K562 (cell line): ENCODE data around the gene NEXN. TPM values are rescaled to one million over a fixed set of nuclear protein-coding genes. Genes with fewer than 3 reads are reported as not detected.

Experiments
- ATAC-seq: fragments of 200-7000 bp; cut with Tn5 transposase; 3 replicates; pipeline ENCODE4 v1.9.1; 2020; ENCODE audit warnings: moderate library complexity
- BruUV-seq: library from RNA; stranded (reverse); fragments of 400-500 nt; replicated peaks from 2 replicates; lab custom pipeline; 2021; lab: Mats Ljungman, UMichigan
- CTCF ChIA-PET: fragments of 300-600 bp; formaldehyde crosslinking; extraction: SDS; loops from one replicate; lab custom pipeline; 2021; ENCODE audit warnings: low intra/inter-chr PET ratio; lab: Yijun Ruan, JAX
- POLR2A ChIA-PET: fragments of 300-600, 350-650 bp; sonication (Branson Sonifier 250); formaldehyde crosslinking; extraction: SDS; loops from one replicate; lab custom pipeline; 2021; ENCODE audit warnings: antibody characterized with exemption, inconsistent platforms; lab: Yijun Ruan, JAX
- DNase-seq, 4 experiments: peaks; one replicate each; pipeline versions ENCODE4 v3.0.0 to v3.0.0-alpha.2; 2011 to 2018; ENCODE audit warnings: low spot score in 3 of 4, mixed read lengths in 3 of 4; ENCODE audit errors: extremely low read depth in 1 of 4
- FAIRE-seq: peaks from 2 replicates; lab custom pipeline; 2011; peaks lifted over from hg19 to GRCh38; lab: Jason Lieb, UNC
- H2AFZ ChIP-seq: 2 replicates; pipeline ENCODE4 v1.6.0; 2011; ENCODE audit warnings: low read depth, low read length, control low read depth, inconsistent platforms
- H3K27ac ChIP-seq: fragments of 200-600 bp; 3 replicates; pipeline ENCODE4 v1.8.0; 2011; ENCODE audit warnings: low read depth, mild to moderate bottlenecking, control low read depth, inconsistent platforms, low read length, moderate library complexity, mixed read lengths; ENCODE audit errors: extremely low read depth
- H3K27me3 ChIP-seq, 2 experiments: fragments of 300-600 bp in 1 of 2; 2 replicates in 1 of 2; 3 replicates in 1 of 2; pipeline versions ENCODE4 v1.6.0 to v1.8.0; 2011; ENCODE audit warnings: inconsistent platforms in 2 of 2, low read length in 2 of 2, mild to moderate bottlenecking in 1 of 2, mixed read lengths in 1 of 2, moderate library complexity in 1 of 2; ENCODE audit not compliant: control insufficient read depth in 2 of 2, insufficient read depth in 2 of 2
- H3K36me3 ChIP-seq: fragments of 300-600 bp; 3 replicates; pipeline ENCODE4 v1.8.0; 2011; ENCODE audit warnings: mild to moderate bottlenecking, low read length, inconsistent platforms; ENCODE audit not compliant: control insufficient read depth, insufficient read depth
- H3K4me1 ChIP-seq, 2 experiments: fragments of 200-600 bp in 1 of 2; replicated peaks in 1 of 2; 2 replicates in 1 of 2; 3 replicates in 1 of 2; pipeline versions ENCODE4 v1.5.1 to v1.8.0; 2011; ENCODE audit warnings: inconsistent platforms in 2 of 2, low read length in 2 of 2, mild to moderate bottlenecking in 1 of 2, mixed read lengths in 1 of 2, moderate library complexity in 1 of 2; ENCODE audit not compliant: control insufficient read depth in 2 of 2, insufficient read depth in 2 of 2
- H3K4me2 ChIP-seq: 2 replicates; pipeline ENCODE4 v1.6.1; 2011; ENCODE audit warnings: low read length, control low read depth, inconsistent platforms, mixed read lengths; ENCODE audit not compliant: insufficient read depth
- H3K4me3 ChIP-seq: fragments of 200-600 bp; sonication (generic), shearing (Covaris generic); 2 replicates; pipeline ENCODE4 v1.5.1; 2016; ENCODE audit warnings: control low read depth, inconsistent platforms
- H3K79me2 ChIP-seq: fragments of 200-600 bp; 3 replicates; pipeline ENCODE4 v1.8.0; 2011; ENCODE audit warnings: low read length, inconsistent platforms; ENCODE audit not compliant: control insufficient read depth, insufficient read depth
- H3K9ac ChIP-seq, 2 experiments: 2 replicates each; pipeline versions ENCODE4 v1.6.0 to v1.6.1; 2011; ENCODE audit warnings: low read depth in 2 of 2, low read length in 2 of 2, control low read depth in 1 of 2, inconsistent platforms in 1 of 2, mild to moderate bottlenecking in 1 of 2, mixed read lengths in 1 of 2; ENCODE audit not compliant: insufficient read depth in 1 of 2
- H3K9me1 ChIP-seq: one replicate; pipeline ENCODE4 v1.6.0; 2011; ENCODE audit warnings: inconsistent platforms, mild to moderate bottlenecking, low read length, moderate library complexity; ENCODE audit not compliant: control insufficient read depth, insufficient read depth
- H3K9me3 ChIP-seq: replicated peaks from 2 replicates; pipeline ENCODE4 v1.5.1; 2011; ENCODE audit warnings: low read depth, low read length, inconsistent platforms; ENCODE audit not compliant: control insufficient read depth, insufficient read depth
- H4K20me1 ChIP-seq: replicated peaks from 2 replicates; pipeline ENCODE4 v1.6.1; 2011; ENCODE audit warnings: low read length, inconsistent platforms, mixed read lengths; ENCODE audit not compliant: control insufficient read depth, insufficient read depth
- BRD9 ChIP-seq: fragments of 450-650 bp; IDR thresholded peaks from 2 replicates; pipeline ENCODE4 v1.6.1; 2018; ENCODE audit warnings: low read depth; ENCODE audit not compliant: partially characterized antibody
- GABPA ChIP-seq: fragments of 200-800 bp; sonication (Bioruptor generic); conservative IDR thresholded peaks from 2 replicates; pipeline ENCODE4 v1.6.1; 2016; ENCODE audit warnings: low read depth, missing genetic modification characterization, missing compliant biosample characterization
- POLR3A ChIP-seq: IDR thresholded peaks from 2 replicates; pipeline ENCODE4 v1.6.1; 2011; ENCODE audit warnings: borderline replicate concordance, mild to moderate bottlenecking, moderate library complexity; ENCODE audit not compliant: insufficient read length, insufficient read depth; ENCODE audit errors: extremely low read depth
- PPARD ChIP-seq: fragments of 250-450 bp; sonication (Bioruptor Pico); IDR thresholded peaks from 2 replicates; pipeline ENCODE4 v1.8.0; 2022; ENCODE audit warnings: inconsistent platforms, mild to moderate bottlenecking, moderate library complexity
- SNRNP70 ChIP-seq: fragments of 200-400 bp; formaldehyde crosslinking; optimal IDR thresholded peaks from 2 replicates; pipeline ENCODE3; 2017; ENCODE audit warnings: low read depth, low read length
- SREBF2 ChIP-seq: sonication (generic); formaldehyde crosslinking; IDR thresholded peaks from 2 replicates; pipeline ENCODE4 v1.4.0; 2020; ENCODE audit warnings: mild to moderate bottlenecking, missing genetic modification reagents
- ZNF696 ChIP-seq: fragments of 250-450 bp; sonication (Bioruptor Pico); conservative IDR thresholded peaks from 2 replicates; pipeline ENCODE4 v1.4.0; 2020; ENCODE audit warnings: mild to moderate bottlenecking, moderate library complexity
- WGBS: fragments of 100-300 bp; shearing (Covaris generic); methylation state at CpG from one replicate; pipeline ENCODE4 v1.1.6; 2016; ENCODE audit warnings: low coverage, mixed read lengths; ENCODE audit not compliant: insufficient coverage; ENCODE audit errors: missing lambda C conversion rate; 5-methylcytosine and 5-hydroxymethylcytosine counted together
- in situ Hi-C: fragments of 300-500 bp; cut with MboI; formaldehyde crosslinking; loops from 4 replicates; pipeline ENCODE4 v1.15.0; 2018; ENCODE audit warnings: inconsistent platforms, mixed read lengths
- intact Hi-C: fragments of 100-400 bp; cut with micrococcal nuclease; formaldehyde crosslinking; loops from 2 replicates; pipeline ENCODE4 v1.14.2; 2022
- polyA plus RNA-seq, 8 experiments: library from polyadenylated mRNA; depleted of rRNA in 4 of 8; stranded (reverse) in 5 of 8; unstranded in 3 of 8; fragments of >200 nt; fragmentation: Nextera tagmentation in 2 of 8; fragmentation: Illumina TruSeq in 1 of 8; extraction: Ambion mirVana in 2 of 8; extraction: Trizol in 1 of 8; gene quantifications; 2 replicates each; pipeline versions ENCODE4 v1.2.1 to v1.2.3, GENCODE V29; 2011 to 2014; ENCODE audit warnings: inconsistent platforms in 1 of 8, missing spikeins in 1 of 8
- total RNA-seq, 7 experiments: library from RNA; depleted of rRNA in 6 of 7; stranded (reverse); fragments of >200 nt in 6 of 7; fragmentation: Illumina TruSeq in 2 of 7; extraction: Trizol in 2 of 7; gene quantifications; 2 replicates each; pipeline versions ENCODE4 v1.2.1 to v1.2.3, GENCODE V29; 2011 to 2021; ENCODE audit warnings: low replicate concordance in 1 of 7
- TF ChIP-seq, protein P1 (sequence below): sonication (generic); formaldehyde crosslinking; IDR thresholded peaks from 2 replicates; pipeline ENCODE4 v1.8.1; 2023; ENCODE audit warnings: mild to moderate bottlenecking, missing genetic modification reagents

Gene NEXN
- total and polyA plus RNA-seq, 9 of the 15 experiments (the other 6 are each of a cell fraction or from before 2014, with no cell fraction given): 0.18 to 1.8 (median 0.76) TPM

GRCh38 chr1:77891200-77891599, 2.8 kb downstream of the NEXN start:
- Histone ChIP-seq H3K4me3 (no peak overlapping the region), H3K9me3 (no peaks in the 10 kb centered on the region), H2AFZ (no peak overlapping the region), H3K9me1 (no peaks in the 10 kb centered on the region), H3K27me3 (no peaks in the 10 kb centered on the region), H3K27ac (no peak overlapping the region), H3K4me2 (no peak overlapping the region), H3K79me2 (no peaks in the 10 kb centered on the region), H4K20me1 (no peaks in the 10 kb centered on the region), H3K36me3 (no peaks in the 10 kb centered on the region), H3K9ac (no peak overlapping the region), H3K4me1 (peaks cover 2 to 11% of the 10 kb centered on the region in 2 experiments; a peak in 3 of 5 replicates)
- intact Hi-C loops (no loop called here), in situ Hi-C loops (no loop called here)
- no peak for FAIRE-seq
- POLR2A ChIA-PET: no interaction called here
- ATAC-seq: no peak
- no peak for DNase-seq
- BruUV-seq: no TSS peak
- WGBS: no CpG with 5 or more reads among the region's 1 CpG
- TF ChIP-seq ZNF696 (CRISPR knock-in tag): no peak
- TF ChIP-seq BRD9: no peak
- TF ChIP-seq SREBF2 (CRISPR knock-in tag): no peak
- no peak for TF ChIP-seq GABPA
- TF ChIP-seq PPARD (CRISPR knock-in tag): no peak
- CTCF ChIA-PET: no interaction called here

DNA sequence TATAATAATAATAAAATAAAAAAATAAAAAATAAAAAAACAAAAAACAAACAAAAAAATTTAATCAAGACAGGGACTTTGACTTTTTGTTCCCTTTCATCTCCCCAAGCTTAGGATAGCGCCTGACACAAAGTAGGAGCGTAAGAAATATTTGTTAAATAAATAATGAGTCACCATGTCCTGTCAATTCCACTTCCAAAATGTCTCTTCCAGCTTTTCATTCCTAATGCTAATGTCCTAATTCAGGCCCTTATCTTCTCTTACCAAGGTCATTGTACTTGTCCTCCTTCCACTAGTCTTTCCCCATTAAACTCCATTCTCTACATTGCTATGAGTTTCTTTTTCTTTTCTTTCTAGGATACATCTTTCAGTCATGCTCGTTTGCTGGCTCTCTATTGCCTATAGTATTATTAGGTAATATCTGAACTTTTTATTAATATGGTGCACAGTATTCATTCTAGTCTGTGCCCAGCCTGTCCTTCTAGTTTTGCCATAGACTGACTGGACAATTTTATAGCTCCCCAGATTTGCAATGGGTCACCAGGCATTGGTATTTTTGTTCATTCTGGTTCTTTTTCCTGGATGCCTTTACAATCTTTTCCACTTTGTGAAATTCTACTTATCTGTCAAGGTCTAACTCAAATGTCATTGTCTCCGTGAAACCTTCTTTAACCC, 11.4 kb downstream of the NEXN start:
- no peak overlapping the region for H3K9ac ChIP-seq
- BruUV-seq: no TSS peak
- no peak for DNase-seq
- 31% methylated on average over 4 of the region's 4 CpGs for WGBS
- FAIRE-seq: no peak
- no peak overlapping the region for H2AFZ ChIP-seq
- no peak overlapping the region for H3K27ac ChIP-seq
- H3K4me2 ChIP-seq: no peak overlapping the region
- H3K79me2 ChIP-seq: no peaks in the 10 kb centered on the region
- ATAC-seq: no peak
- POLR2A ChIA-PET: interaction anchor here (1.0 kb wide), 1 partner anchor 16 kb away, joined by 4 read pairs; no protein-coding TSS in a partner anchor
- H3K27me3 ChIP-seq: no peaks in the 10 kb centered on the region
- intact Hi-C loops: loop anchor here (2.0 to 10.0 kb wide), 5 partner anchors 75 to 752 kb away; partner anchors contain the start of gene ZZZ3
- no peaks in the 10 kb centered on the region for H4K20me1 ChIP-seq
- no peaks in the 10 kb centered on the region for H3K9me1 ChIP-seq
- in situ Hi-C loops: loop anchor here (10.0 kb wide), 1 partner anchor 195 kb away; no protein-coding TSS in a partner anchor
- H3K4me3 ChIP-seq: no peak overlapping the region
- CTCF ChIA-PET: interaction anchor here (0.6 kb wide), 1 partner anchor 366 kb away, joined by 3 read pairs; no protein-coding TSS in a partner anchor
- H3K36me3 ChIP-seq: no peaks in the 10 kb centered on the region
- no peaks in the 10 kb centered on the region for H3K4me1 ChIP-seq
- H3K9me3 ChIP-seq: no peaks in the 10 kb centered on the region
- TF ChIP-seq POLR3A (no peak), SNRNP70 (no peak), PPARD (CRISPR knock-in tag) (no peak)
- TF ChIP-seq, protein P1, sequence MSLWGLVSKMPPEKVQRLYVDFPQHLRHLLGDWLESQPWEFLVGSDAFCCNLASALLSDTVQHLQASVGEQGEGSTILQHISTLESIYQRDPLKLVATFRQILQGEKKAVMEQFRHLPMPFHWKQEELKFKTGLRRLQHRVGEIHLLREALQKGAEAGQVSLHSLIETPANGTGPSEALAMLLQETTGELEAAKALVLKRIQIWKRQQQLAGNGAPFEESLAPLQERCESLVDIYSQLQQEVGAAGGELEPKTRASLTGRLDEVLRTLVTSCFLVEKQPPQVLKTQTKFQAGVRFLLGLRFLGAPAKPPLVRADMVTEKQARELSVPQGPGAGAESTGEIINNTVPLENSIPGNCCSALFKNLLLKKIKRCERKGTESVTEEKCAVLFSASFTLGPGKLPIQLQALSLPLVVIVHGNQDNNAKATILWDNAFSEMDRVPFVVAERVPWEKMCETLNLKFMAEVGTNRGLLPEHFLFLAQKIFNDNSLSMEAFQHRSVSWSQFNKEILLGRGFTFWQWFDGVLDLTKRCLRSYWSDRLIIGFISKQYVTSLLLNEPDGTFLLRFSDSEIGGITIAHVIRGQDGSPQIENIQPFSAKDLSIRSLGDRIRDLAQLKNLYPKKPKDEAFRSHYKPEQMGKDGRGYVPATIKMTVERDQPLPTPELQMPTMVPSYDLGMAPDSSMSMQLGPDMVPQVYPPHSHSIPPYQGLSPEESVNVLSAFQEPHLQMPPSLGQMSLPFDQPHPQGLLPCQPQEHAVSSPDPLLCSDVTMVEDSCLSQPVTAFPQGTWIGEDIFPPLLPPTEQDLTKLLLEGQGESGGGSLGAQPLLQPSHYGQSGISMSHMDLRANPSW (CRISPR knock-in tag): no peak
